H9 (cell line): ENCODE results near the gene SRC. TPM values are rescaled to one million over a fixed set of nuclear protein-coding genes. Genes with fewer than 3 reads are reported as not detected.

Experiments used
- DNase-seq: peaks from one replicate; pipeline ENCODE4 v3.0.0-alpha.2; 2017
- H2AFZ ChIP-seq: one replicate; pipeline ENCODE4 v1.6.1; 2013; ENCODE audit warnings: mild to moderate bottlenecking, low read length, control low read depth, moderate library complexity
- H2AK5ac ChIP-seq: 2 replicates; pipeline ENCODE4 v1.6.1; 2013; ENCODE audit warnings: low read length, control low read depth, mixed read lengths; ENCODE audit not compliant: insufficient read length
- H2BK120ac ChIP-seq: one replicate; pipeline ENCODE4 v1.6.1; 2013; ENCODE audit warnings: low read depth, mild to moderate bottlenecking, low read length, control low read depth, inconsistent platforms; ENCODE audit not compliant: poor library complexity, severe bottlenecking
- H2BK12ac ChIP-seq: 2 replicates; pipeline ENCODE4 v1.6.1; 2013; ENCODE audit warnings: low read length, control low read depth, mixed read lengths, low read depth; ENCODE audit not compliant: insufficient read length
- H2BK15ac ChIP-seq: 2 replicates; pipeline ENCODE4 v1.6.1; 2013; ENCODE audit warnings: low read depth, low read length, control low read depth
- H2BK20ac ChIP-seq: one replicate; pipeline ENCODE4 v1.6.1; 2013; ENCODE audit warnings: low read depth, mild to moderate bottlenecking, low read length, control low read depth, inconsistent platforms; ENCODE audit not compliant: poor library complexity, severe bottlenecking
- H2BK5ac ChIP-seq: 2 replicates; pipeline ENCODE4 v1.6.1; 2013; ENCODE audit warnings: low read length, control low read depth, mixed read lengths; ENCODE audit not compliant: insufficient read length
- H3K14ac ChIP-seq: 2 replicates; pipeline ENCODE4 v1.6.1; 2013; ENCODE audit warnings: low read length, control low read depth; ENCODE audit not compliant: insufficient read depth
- H3K18ac ChIP-seq: 2 replicates; pipeline ENCODE4 v1.6.1; 2013; ENCODE audit warnings: low read depth, mild to moderate bottlenecking, mixed read lengths, low read length, control low read depth; ENCODE audit not compliant: insufficient read length
- H3K23ac ChIP-seq: 2 replicates; pipeline ENCODE4 v1.6.1; 2013; ENCODE audit warnings: low read length, control low read depth, mixed read lengths, low read depth; ENCODE audit not compliant: insufficient read length
- H3K23me2 ChIP-seq: 2 replicates; pipeline ENCODE4 v1.6.1; 2013; ENCODE audit warnings: low read depth, mild to moderate bottlenecking, mixed read lengths, low read length, control low read depth; ENCODE audit not compliant: insufficient read length, poor library complexity, severe bottlenecking
- H3K27ac ChIP-seq: 2 replicates; pipeline ENCODE4 v1.5.1; 2013; ENCODE audit warnings: low read length, control low read depth, mixed read lengths, low read depth; ENCODE audit not compliant: insufficient read length
- H3K27me3 ChIP-seq: 2 replicates; pipeline ENCODE4 v1.6.1; 2013; ENCODE audit warnings: low read length, control low read depth, inconsistent platforms; ENCODE audit not compliant: insufficient read depth
- H3K4ac ChIP-seq: 2 replicates; pipeline ENCODE4 v1.6.1; 2013; ENCODE audit warnings: low read depth, mild to moderate bottlenecking, control low read depth, inconsistent platforms, low read length, moderate library complexity
- H3K4me1 ChIP-seq: 2 replicates; pipeline ENCODE4 v1.6.1; 2013; ENCODE audit warnings: low read length, control low read depth, inconsistent platforms; ENCODE audit not compliant: insufficient read depth
- H3K4me2 ChIP-seq: 2 replicates; pipeline ENCODE4 v1.6.1; 2013; ENCODE audit warnings: low read length, control low read depth, mixed read lengths; ENCODE audit not compliant: insufficient read length, insufficient read depth
- H3K56ac ChIP-seq: 2 replicates; pipeline ENCODE4 v1.6.1; 2013; ENCODE audit warnings: low read depth, mild to moderate bottlenecking, mixed read lengths, low read length, control low read depth; ENCODE audit not compliant: insufficient read length
- H3K79me1 ChIP-seq: 2 replicates; pipeline ENCODE4 v1.6.1; 2013; ENCODE audit warnings: low read depth, mild to moderate bottlenecking, moderate library complexity, low read length, control low read depth, inconsistent platforms; ENCODE audit not compliant: insufficient read depth, poor library complexity, severe bottlenecking
- H3K79me2 ChIP-seq: 2 replicates; pipeline ENCODE4 v1.6.1; 2013; ENCODE audit warnings: low read length, control low read depth, inconsistent platforms; ENCODE audit not compliant: insufficient read depth
- H3K9ac ChIP-seq: 2 replicates; pipeline ENCODE4 v1.6.1; 2013; ENCODE audit warnings: low read length, control low read depth, mixed read lengths; ENCODE audit not compliant: insufficient read length; ENCODE audit errors: extremely low read depth
- H3K9me3 ChIP-seq: one replicate; pipeline ENCODE4 v1.6.1; 2013; ENCODE audit warnings: low read depth, low read length, inconsistent platforms; ENCODE audit not compliant: control insufficient read depth
- H3T11ph ChIP-seq: one replicate; pipeline ENCODE4 v1.6.1; 2013; ENCODE audit warnings: mild to moderate bottlenecking, low read length, control low read depth, inconsistent platforms
- H4K20me1 ChIP-seq: one replicate; pipeline ENCODE4 v1.6.1; 2013; ENCODE audit not compliant: control insufficient read depth, insufficient read length, insufficient read depth
- H4K5ac ChIP-seq: 2 replicates; pipeline ENCODE4 v1.6.1; 2013; ENCODE audit warnings: low read depth, mild to moderate bottlenecking, mixed read lengths, low read length, control low read depth; ENCODE audit not compliant: insufficient read length
- H4K8ac ChIP-seq: replicated peaks from 2 replicates; pipeline ENCODE4 v1.6.1; 2013; ENCODE audit warnings: low read length, control low read depth, mixed read lengths, low read depth; ENCODE audit not compliant: insufficient read length
- H4K91ac ChIP-seq: 2 replicates; pipeline ENCODE4 v1.6.1; 2013; ENCODE audit warnings: low read depth, mild to moderate bottlenecking, moderate library complexity, mixed read lengths, low read length, control low read depth; ENCODE audit not compliant: insufficient read length
- H3K27ac Mint-ChIP-seq, 3 experiments: 2 replicates in 2 of 3; 3 replicates in 1 of 3; pipeline ENCODE4 v1.8.0; 2020 to 2021; ENCODE audit warnings: mixed read lengths in 3 of 3, mild to moderate bottlenecking in 1 of 3, moderate library complexity in 1 of 3
- H3K27me3 Mint-ChIP-seq: 2 replicates; pipeline ENCODE4 v1.8.0; 2021; ENCODE audit warnings: low read depth, mild to moderate bottlenecking, moderate library complexity, mixed read lengths
- H3K36me3 Mint-ChIP-seq, 3 experiments: 2 replicates in 2 of 3; 3 replicates in 1 of 3; pipeline ENCODE4 v1.8.0; 2020 to 2021; ENCODE audit warnings: low read depth in 3 of 3, mixed read lengths in 3 of 3; ENCODE audit not compliant: insufficient read depth in 1 of 3
- H3K4me1 Mint-ChIP-seq, 2 experiments: 2 replicates each; pipeline ENCODE4 v1.8.0; 2020; ENCODE audit warnings: mixed read lengths in 2 of 2
- H3K4me3 Mint-ChIP-seq, 2 experiments: 2 replicates in 1 of 2; 3 replicates in 1 of 2; pipeline ENCODE4 v1.8.0; 2020 to 2021; ENCODE audit warnings: mild to moderate bottlenecking in 2 of 2, mixed read lengths in 2 of 2, moderate library complexity in 1 of 2
- H3K9me3 Mint-ChIP-seq, 2 experiments: 2 replicates in 1 of 2; 3 replicates in 1 of 2; pipeline ENCODE4 v1.8.0; 2020; ENCODE audit warnings: mild to moderate bottlenecking in 2 of 2, mixed read lengths in 2 of 2, moderate library complexity in 1 of 2
- WGBS: extraction: QIAGEN DNeasy Blood & Tissue Kit; methylation state at CpG from one replicate; pipeline ENCODE4 v1.1.7; 2013; ENCODE audit warnings: missing lambda C conversion rate, low lambda C conversion rate, mixed read lengths; ENCODE audit not compliant: insufficient read length; ENCODE audit errors: extremely low coverage; 5-methylcytosine and 5-hydroxymethylcytosine counted together
- total RNA-seq: library from RNA; stranded (reverse); gene quantifications from 2 replicates; pipeline ENCODE4 v1.2.1, GENCODE V29; 2021
- TF ChIP-seq, protein P1 (sequence below): fragments of 200-600 bp; sonication (generic); conservative IDR thresholded peaks from 3 replicates; pipeline ENCODE4 v1.8.0; 2021; ENCODE audit warnings: antibody characterized with exemption, mild to moderate bottlenecking

Gene SRC
- total RNA-seq, 1 experiment from 2014 or later: 44.5 TPM

DNA sequence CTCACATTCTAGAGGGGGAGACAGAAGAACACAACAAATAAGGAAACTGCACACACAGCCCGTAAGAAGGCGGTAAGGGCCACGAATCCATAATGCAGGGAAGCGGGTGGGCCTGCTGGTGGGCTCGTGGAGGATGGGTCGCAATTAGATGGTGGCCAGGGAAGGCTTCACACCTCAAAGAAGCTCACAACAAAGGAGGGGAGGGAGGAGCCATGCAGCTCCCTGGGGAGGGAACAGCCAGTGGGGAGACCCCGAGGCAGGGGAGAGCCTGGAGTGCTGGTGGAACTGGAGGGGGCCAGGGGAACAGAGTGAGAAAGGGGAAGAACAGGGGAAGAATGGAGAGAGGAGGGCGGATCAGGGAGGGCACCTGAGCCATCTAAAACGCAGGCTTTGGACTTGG, 13.4 kb downstream of the SRC start:
- WGBS: no CpG with 5 or more reads among the region's 9 CpGs
- H3K9me3 ChIP-seq: no peaks in the 10 kb centered on the region
- no peak overlapping the region for H2BK20ac ChIP-seq
- no peak overlapping the region for H3K18ac ChIP-seq
- H2BK5ac ChIP-seq: no peak overlapping the region
- H4K20me1 ChIP-seq: no peaks in the 10 kb centered on the region
- H3K4me1 Mint-ChIP-seq: peaks cover 9 to 25% of the 10 kb centered on the region in 2 experiments
- H3K27ac Mint-ChIP-seq: peak overlapping the region; percentile 73 to 87 (median 79); a peak in 6 of 7 replicates
- no peaks in the 10 kb centered on the region for H3K27me3 Mint-ChIP-seq
- H3K79me1 ChIP-seq: peaks cover 3% of the 10 kb centered on the region
- no peak overlapping the region for H4K91ac ChIP-seq
- H3K9ac ChIP-seq: no peak overlapping the region
- H4K8ac ChIP-seq: no peak overlapping the region
- H3K4me2 ChIP-seq: no peak overlapping the region
- peaks cover 2% of the 10 kb centered on the region; the same call in 1 of the 2 replicates for H3K79me2 ChIP-seq
- H3K23me2 ChIP-seq: no peaks in the 10 kb centered on the region
- DNase-seq: no peak
- no peak overlapping the region for H2BK12ac ChIP-seq
- H4K5ac ChIP-seq: no peak overlapping the region
- no peaks in the 10 kb centered on the region for H3K9me3 Mint-ChIP-seq
- peaks cover 0 to 1% (median 0%) of the 10 kb centered on the region in 3 experiments; a peak in 1 of 7 replicates for H3K36me3 Mint-ChIP-seq
- no peak overlapping the region for H2AK5ac ChIP-seq
- no peak overlapping the region for H2AFZ ChIP-seq
- H3K4me1 ChIP-seq: no peaks in the 10 kb centered on the region
- H2BK15ac ChIP-seq: no peak overlapping the region
- TF ChIP-seq, protein P1, sequence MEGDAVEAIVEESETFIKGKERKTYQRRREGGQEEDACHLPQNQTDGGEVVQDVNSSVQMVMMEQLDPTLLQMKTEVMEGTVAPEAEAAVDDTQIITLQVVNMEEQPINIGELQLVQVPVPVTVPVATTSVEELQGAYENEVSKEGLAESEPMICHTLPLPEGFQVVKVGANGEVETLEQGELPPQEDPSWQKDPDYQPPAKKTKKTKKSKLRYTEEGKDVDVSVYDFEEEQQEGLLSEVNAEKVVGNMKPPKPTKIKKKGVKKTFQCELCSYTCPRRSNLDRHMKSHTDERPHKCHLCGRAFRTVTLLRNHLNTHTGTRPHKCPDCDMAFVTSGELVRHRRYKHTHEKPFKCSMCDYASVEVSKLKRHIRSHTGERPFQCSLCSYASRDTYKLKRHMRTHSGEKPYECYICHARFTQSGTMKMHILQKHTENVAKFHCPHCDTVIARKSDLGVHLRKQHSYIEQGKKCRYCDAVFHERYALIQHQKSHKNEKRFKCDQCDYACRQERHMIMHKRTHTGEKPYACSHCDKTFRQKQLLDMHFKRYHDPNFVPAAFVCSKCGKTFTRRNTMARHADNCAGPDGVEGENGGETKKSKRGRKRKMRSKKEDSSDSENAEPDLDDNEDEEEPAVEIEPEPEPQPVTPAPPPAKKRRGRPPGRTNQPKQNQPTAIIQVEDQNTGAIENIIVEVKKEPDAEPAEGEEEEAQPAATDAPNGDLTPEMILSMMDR: no peak
- no peaks in the 10 kb centered on the region for H3K27me3 ChIP-seq
- H2BK120ac ChIP-seq: no peak overlapping the region
- H3K4me3 Mint-ChIP-seq: no peak overlapping the region
- no peak overlapping the region for H3K27ac ChIP-seq
- H3K4ac ChIP-seq: no peak overlapping the region
- no peak overlapping the region for H3K23ac ChIP-seq
- no peak overlapping the region; the same call in 1 of the 2 replicates for H3K14ac ChIP-seq
- H3K56ac ChIP-seq: no peak overlapping the region
- no peak overlapping the region for H3T11ph ChIP-seq
